GM15510 (cell line): Measurements from ENCODE around the gene NEK8.
A peak's percentile ranks its signal among the peaks of the same experiment; 100 is the strongest.

Experiments
- POLR2A ChIP-seq: IDR thresholded peaks from 3 replicates; pipeline ENCODE4 v1.6.1; 2011; ENCODE audit warnings: borderline replicate concordance; ENCODE audit not compliant: insufficient read length; ENCODE audit errors: extremely low read depth

NEK8 gene

GRCh38 chr17:28704219-28704858 is 24.2 kb upstream of the NEK8 start:
- TF ChIP-seq POLR2A, result no peak

GRCh38 chr17:28705074-28705659 is 23.4 kb upstream of the NEK8 start:
- TF ChIP-seq POLR2A, result no peak

- no peak for TF ChIP-seq POLR2A
Observed at GRCh38 chr17:28705728-28706334, 22.8 kb upstream of the NEK8 start.

GRCh38 chr17:28706471-28707338 is 21.9 kb upstream of the NEK8 start:
- no peak for TF ChIP-seq POLR2A

DNA sequence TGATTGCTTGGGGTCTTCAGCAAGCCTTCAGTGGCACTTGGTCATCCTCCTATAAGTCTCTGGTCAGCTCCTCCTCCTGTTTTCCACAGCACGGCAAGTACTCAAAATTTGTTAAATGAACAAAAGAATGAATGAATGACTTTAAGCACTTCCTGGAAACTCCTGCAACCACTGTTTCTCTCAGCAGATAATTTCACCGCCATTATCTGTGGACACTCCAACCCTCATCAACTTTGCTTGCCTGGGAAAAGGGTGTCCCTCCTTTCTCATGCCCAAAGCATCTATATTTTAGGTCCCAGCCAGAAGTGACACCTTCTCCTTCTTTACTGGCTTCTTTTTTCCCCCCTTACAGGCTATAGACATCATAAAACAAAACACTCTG is 21.3 kb upstream of the NEK8 start:
- no peak for TF ChIP-seq POLR2A

GRCh38 chr17:28710861-28711722 is 17.5 kb upstream of the NEK8 start:
- TF ChIP-seq POLR2A, result peak; percentile 71

DNA sequence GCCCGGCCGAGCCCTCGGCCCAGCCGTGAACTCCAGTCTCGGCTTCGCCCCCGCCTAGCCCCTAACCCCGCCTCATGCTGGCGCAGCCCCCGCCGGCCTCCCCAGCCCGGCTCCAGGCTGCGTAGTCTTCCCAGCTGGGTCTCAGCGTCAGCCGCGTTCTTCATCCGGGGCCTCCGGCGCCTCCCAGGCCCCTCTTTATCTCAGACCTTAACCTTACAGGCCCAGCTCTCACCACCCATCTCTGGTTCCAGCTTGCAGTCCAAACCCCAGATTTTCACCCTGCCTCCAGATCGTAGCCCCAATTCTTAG is 16.9 kb upstream of the NEK8 start, which contains the start of gene PROCA1:
Gene PROCA1 (minus strand): TSS at position 166 of the 309 bp plus-strand sequence. CDS start 228 bp downstream, outside the sequence.
- no peak for TF ChIP-seq POLR2A

GRCh38 chr17:28712032-28712704 is 16.4 kb upstream of the NEK8 start:
- TF ChIP-seq POLR2A, result peak; percentile 37

DNA sequence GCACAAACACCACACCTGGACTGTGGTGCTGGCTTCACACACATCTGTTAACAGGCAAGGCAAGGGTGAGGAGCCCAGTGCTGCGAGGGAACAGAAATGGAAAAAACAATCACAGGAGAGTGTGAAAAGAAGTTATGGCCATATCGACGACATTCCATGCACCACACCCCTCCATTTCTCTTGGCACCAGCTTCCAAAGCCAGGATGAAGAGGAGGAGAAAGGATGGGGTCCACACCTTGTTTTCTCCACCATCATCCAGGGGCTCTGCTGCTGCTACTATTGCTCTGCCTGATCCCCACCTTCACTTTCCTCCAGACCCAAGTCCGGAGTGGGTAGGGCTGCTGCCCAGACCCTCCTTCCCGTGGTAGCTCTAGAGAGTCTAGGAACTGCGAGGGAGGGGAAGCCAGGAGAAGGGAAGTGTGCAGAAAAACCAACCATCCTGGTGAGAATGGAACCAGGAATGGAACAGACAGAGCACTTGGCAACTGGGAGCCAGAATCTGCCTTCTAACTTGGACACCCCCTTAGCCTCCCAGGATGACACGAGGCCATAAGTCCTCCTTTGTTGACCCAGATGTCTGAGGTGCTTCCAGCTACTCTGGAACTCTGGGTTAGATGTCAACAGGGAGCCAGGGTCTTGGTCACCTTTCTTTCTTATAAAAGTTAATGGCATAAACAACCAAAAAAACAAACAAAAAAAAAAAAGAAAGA is 15.7 kb upstream of the NEK8 start:
- TF ChIP-seq POLR2A, result no peak

GRCh38 chr17:28714281-28714680 is 14.3 kb upstream of the NEK8 start:
- TF ChIP-seq POLR2A, result no peak

GRCh38 chr17:28715217-28715616 is 13.4 kb upstream of the NEK8 start:
- no peak for TF ChIP-seq POLR2A

GRCh38 chr17:28716740-28717577 is 11.6 kb upstream of the NEK8 start:
- no peak for TF ChIP-seq POLR2A
